ENCODE data around the gene SH2D5.

Gene SH2D5

GRCh38 chr1:20732588-20733359 lies at the start of gene SH2D5:
Gene SH2D5 (minus strand): TSS chr1:20732703. CDS start chr1:20728044, 4,659 bp downstream.
- DNase-seq: peak; percentile 75 to 79

- no peak for DNase-seq
Measured at GRCh38 chr1:20775700-20776099, 43.2 kb upstream of the SH2D5 start.

DNA sequence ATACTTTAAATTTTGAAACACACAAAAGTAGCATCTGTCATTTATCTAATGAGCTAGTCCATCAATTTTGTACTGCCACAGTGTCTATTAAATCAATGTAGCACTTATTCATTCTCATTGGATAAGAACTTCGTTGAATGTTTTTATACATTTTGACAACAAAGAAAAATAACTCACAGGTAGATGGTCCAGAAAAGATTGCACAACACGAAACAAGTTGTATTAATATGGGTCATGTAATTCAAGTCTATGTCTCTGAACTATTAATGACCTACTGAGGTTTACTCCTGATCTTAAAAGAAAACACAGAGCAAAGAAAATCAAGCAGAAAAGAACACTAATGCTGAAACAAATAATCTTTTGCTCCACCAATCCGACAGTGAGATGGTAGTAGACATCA lies 39.3 kb upstream of the SH2D5 start:
- no peak for DNase-seq

DNA sequence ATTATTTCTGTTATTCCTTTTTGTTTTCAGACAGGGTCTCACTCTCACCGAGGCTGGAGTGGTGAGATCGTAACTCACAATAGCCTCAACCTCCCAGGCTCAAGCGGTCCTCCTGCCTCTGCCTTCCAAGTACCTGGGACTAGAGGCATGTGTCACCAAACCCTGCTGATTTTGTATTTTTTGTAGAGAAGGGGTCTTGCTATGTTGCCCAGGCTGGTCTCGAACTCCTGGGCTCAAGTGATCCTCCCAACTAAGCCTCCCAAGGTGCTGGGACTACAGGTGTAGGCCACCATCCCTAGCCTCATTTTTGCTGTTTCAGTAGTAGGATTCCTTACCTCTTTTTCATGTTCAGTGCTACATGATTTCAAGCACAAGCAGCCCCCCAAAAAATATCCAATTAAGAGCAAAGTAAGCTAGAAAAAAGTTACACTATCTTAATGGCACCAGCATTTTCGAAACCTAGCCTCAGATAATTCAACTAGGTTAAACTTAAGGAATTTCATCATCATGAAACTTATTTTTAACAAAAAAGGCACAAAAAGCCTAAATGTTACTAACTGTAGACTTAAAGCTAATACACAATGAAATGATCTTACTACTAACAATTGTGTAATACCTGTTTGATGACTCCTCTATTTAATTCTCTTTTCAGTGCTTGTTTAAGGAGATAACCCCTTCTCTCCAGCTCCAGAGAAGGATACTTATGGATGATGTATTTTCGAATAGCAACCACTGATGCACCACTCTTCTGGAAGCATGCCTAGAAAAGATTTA lies 38.0 kb upstream of the SH2D5 start:
- DNase-seq: no peak

DNA sequence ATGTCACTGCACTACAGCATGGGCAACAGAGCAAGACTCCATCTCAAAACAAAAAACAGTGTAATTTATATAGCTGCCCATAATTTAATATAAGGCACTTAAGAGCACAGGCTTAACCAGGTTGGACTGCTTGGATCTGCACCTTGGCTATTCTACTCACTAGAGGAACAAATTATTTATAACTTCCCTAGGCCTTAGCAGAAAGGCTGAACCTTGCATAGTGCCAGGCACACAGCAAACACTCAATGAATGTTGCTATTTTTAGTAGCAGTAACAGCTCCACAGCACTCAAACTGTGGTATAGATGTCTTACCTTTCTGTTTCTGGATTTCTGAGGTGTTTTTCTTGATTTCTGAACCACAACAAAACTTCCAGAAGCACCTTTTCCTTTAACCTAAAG lies 34.8 kb upstream of the SH2D5 start:
- no peak for DNase-seq

- DNase-seq: no peak
Measured at GRCh38 chr1:20763417-20763816, 30.9 kb upstream of the SH2D5 start.

DNA sequence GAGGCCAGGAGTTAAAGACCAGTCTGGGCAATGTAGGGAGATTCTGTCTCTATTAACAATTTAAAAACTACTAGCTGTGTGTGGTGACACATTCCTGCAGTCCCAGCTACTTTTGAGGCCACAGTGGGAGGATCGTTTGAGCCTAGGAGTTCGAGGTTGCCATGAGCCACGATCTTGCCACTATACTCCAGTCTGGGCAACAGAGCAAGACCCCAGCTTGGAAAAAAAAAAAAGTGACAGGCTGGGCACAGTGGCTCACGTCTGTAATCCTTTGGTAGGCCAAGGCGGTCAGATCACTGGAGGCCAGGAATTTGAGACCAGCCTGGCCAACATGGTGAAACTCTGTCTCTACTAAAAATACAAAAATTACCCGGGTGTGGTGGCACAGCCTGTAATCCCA lies 27.8 kb upstream of the SH2D5 start:
- DNase-seq: no peak

DNA sequence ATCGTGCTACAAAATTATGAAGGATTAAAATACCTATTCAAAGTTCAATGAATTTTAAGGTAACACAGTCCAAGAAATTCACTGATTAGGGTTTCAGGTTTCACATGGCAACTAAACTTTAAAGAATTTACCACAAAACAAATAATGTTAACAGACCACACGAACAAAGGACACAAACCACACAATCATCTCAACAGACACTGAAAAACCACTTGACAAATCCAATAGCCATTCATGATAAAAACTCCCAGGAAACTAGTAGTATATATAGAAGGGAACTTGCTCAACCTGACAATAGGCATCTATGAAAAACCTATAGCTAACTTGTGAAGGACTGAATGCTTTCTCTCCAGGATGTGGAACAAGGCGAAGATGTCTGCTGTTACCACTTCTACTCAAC lies 21.1 kb upstream of the SH2D5 start:
- no peak for DNase-seq

- no peak for DNase-seq
Measured at GRCh38 chr1:20751462-20751990, 19.0 kb upstream of the SH2D5 start.

DNA sequence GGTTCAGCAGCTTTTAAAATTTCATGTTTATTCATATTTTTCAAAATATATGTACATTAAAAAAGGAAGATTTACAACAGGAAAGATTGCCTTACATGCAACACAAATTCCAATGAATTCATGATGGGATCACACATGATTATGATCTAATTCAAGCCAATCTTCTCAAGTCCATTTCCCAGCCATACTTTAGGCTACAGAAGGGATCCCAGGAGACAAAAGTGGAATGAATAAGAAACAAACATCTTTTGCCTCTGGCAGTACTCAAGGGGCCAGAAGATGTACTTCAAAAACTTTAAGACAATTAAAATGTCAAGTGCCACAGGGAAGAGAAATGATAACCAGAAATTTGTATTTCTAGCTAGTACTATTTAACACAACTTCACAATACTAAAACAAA lies 10.2 kb upstream of the SH2D5 start:
- DNase-seq: no peak

DNA sequence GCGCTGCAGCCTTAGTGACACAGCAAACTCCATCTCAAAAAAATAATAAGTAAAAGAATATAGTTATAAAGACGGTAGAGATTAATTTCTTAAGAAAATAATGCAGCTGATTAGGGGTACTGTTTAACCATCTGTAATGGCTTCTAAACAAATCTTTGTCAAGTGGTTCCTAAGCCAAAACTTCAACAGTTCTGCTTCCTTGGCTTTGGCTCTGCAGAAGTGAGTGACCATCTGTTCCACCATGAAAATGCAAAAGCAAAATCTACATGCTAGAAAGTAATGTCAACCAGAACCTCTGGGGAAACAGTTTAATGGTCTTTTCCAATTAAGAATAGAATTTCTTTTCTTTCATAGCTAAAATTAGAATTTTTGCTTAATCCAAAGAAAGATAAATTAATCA lies 8.3 kb upstream of the SH2D5 start:
- DNase-seq: no peak

DNA sequence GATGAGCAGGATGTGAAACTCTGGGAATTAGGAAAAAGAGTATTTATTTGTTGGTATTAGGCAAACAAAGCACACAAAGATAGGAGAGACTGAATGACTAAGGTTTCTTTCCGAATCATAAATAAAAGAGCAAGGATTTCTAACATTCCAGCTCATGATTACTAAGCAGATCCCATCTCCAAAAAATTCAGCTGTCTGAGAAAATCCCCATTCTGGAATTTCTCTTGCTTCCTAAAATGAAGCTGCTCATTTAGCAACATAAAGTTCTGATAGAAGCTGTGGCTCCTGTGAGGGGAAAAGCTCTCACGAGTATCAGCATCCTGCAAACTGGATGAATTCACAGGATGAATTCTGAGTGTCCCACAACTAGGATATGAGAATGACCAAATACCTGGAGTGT lies 6.7 kb upstream of the SH2D5 start:
- DNase-seq: no peak

- DNase-seq: no peak
Measured at GRCh38 chr1:20735581-20736111, 3.1 kb upstream of the SH2D5 start.

DNA sequence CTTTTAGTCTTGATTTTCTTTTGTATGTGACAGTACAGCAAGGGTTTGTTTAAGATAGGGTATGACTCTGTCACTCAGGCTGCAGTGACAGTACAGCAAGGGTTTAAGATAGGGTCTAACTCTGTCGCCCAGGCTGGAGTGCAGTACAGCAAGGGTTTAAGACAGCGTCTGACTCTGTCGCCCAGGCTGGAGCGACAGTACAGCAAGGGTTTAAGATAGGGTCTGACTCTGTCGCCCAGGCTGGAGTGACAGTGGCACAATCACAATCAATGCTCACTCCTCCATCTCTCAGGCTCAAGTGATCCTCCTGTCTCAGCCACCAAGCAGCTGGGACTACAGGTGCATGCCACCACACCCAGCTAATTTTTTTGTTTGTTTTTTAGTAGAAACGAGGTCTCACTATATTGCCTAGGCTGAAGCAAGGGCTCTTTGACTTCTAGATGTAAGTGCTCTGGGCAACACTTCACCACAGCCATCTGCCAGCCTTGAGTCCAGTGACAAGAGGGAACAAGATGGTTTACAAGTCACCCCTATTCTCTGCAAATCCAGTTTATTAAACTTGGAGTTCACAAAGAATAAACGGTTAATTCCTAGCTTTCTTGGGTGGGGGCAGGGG lies 965 bp upstream of the SH2D5 start:
- DNase-seq: no peak

GRCh38 chr1:20732071-20732587 lies 374 bp downstream of the SH2D5 start:
- DNase-seq: peak; percentile 14 to 22

DNA sequence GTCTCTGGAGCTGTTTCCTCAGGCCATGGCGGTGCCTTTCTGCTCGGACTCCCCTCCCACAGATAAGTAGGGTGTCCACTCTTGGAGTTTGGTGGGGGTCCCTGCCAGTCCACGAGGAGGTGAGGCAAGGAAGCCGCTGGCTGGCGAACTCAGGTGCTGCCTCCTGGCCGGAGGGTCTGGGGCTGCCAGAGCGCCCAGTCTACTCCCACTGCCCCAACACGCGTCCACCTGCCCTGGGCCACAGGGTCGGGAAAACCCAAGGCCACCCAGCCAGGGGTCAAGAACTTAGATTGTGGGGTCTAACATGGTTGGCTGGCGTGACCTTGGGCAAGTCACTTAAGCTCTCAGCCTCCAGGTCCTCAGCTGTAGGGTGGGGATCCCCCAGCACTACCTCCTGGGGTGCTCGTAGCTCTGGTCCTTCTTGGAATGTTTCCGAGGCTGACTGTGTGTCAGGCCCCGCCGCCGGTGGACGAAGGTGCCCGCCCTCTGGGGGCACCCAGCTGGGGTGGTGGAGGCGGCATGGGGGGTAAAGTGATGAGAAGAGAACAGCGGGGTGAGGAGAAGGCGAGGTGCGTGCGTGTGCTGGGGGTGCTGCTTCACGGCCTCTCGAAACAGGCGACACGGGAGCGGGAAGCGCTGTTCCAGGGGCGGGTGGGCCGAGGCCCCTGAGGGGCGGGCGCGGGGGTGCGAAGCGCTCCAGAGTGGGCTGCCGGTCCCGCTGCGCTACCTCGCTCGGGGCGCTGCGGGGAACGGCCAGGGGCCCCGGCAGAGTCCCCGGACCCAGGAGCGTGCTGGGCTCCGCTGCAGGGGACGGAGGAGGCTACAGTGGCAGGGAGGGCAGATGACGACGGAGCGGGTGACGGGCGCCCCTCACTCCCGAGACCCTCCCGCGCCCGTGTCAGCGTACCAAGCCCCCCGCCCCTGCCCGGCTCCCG lies 1.2 kb downstream of the SH2D5 start:
- peak in 1 of 2 experiments; percentile 27 for DNase-seq

- no peak for DNase-seq
Measured at GRCh38 chr1:20730690-20731056, 1.8 kb downstream of the SH2D5 start.

DNA sequence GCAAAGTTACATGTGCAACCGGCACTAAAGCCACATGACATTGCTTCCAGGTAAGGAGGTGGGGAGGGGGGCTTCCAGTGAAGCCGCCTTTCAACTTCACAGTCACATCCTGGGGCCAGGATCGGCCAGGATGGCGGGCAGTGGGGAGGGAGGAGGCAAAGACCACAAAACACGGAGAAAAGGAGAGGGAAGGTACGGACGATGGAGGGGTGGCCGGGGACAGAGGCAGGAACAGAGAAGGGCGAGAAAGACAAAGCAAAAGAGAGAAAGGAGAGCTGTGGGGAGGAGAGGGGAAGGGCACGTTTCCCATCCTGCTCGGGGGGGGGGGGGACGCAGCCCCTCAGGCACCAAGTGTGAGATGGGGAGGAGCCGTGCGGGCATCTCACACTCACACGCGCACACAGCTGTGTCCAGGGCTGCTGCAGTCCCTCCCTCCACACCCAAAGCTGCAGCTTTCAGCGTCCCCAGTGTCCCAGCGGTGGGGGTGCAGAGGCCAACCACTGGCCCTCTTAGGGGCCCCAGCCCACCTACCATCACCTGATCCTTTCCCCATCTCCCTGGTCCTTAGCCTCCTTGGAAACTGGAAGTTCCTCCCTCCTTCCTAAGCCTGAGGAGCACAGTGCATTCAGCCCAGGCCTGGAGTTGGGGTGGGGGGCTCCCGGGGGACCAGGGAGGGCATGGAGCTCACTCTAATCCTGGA lies 2.4 kb downstream of the SH2D5 start:
- no peak for DNase-seq

DNA sequence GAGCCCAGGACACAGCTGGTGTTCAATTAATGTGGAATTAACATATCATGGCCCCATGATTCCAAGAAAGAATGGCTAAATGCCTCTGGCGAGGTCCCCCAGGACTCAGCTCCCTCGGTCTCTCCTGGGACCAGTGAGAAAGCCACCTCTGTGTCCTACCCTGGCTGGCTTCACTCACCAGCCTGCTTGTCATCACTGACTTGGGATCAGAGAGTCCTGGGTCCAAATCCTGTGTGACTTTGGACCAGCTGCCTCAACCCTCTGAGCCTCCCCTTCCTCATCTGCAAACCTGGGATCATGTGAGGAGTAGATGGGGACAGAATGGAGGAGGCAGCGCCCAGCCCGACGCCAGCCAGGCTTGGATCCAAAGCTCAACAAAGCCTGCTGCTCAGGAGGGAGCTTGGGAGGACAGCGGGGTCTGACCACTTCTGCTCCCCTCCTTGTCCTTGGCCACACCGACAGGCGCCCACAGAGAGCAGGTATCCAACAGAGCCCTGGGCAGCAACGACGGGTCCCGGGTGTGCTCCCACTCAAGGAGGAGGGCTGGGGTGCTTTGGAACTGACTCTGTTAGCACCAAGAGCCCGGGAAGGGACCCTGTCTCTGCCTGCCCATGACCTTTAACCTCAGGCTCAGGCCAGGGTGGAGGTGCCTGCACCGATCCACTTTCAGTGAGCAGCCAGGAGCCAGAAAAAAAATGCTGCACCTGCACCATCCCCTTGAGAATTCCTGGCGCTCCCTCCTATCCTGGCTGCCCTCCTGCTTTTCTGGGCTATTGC lies 3.2 kb downstream of the SH2D5 start:
- no peak for DNase-seq

DNA sequence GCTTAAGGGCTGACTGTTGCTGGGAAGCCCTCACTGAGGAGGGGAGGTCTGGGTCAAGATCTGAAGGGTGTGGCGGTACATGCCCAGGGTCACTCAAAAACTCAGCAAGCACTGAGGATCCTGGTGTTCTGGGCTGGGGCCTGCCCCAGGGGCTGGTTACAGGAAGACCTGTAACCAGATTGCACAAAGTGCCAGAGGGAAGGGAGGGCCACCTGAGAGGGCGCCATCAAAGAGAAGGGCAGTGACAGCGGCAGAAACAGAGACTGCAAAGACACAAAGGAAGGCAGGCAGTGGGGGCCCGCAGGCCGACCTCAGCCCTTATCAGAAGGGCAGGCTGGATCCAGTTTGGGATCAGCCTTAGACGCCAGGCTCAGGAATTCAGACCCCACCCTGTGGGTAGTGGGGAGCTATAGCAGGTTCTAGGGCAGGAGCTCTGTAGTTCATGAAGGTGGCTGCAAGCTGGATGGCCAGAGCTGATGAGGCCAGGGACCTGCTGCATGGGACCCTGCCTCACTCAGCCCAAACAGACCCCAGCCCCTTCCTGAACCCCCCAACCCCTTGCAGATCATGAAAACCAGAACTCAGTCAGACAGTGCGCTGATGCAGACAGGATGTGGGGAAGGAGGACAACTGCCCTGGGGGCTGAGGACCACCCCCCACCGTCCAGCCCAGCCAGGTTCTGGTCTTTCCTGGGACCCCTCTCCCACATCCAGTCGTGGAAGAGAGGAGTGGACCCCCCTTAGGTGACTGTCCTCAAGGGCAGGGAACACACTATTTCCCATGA lies 3.9 kb downstream of the SH2D5 start:
- no peak for DNase-seq

Data from Kasumi-1 (cell line).